HG02884 (cell line): Measurements from ENCODE around the gene OSTN.
"Not testable (repeated sequence)": the region's sequence is repeated elsewhere in the genome, so short reads cannot be mapped to it uniquely, and the experiment has no call there.

ENCODE experiments used
- ATAC-seq: cut with Tn5 transposase; IDR thresholded peaks from one replicate; pipeline ENCODE4 v1.9.1; 2021; ENCODE audit warnings: mild to moderate bottlenecking, moderate library complexity; ENCODE audit not compliant: unreplicated experiment

The OSTN gene

GRCh38 chr3:191262650-191263049 lies 63.6 kb downstream of the OSTN start:
- no peak for ATAC-seq

GRCh38 chr3:191263365-191263764 lies 64.3 kb downstream of the OSTN start:
- ATAC-seq: peak; percentile 91

GRCh38 chr3:191263850-191264249 lies 64.8 kb downstream of the OSTN start:
- ATAC-seq: no peak

GRCh38 chr3:191268737-191269136 lies 69.7 kb downstream of the OSTN start:
- ATAC-seq: no peak

- ATAC-seq: peak; percentile 65
These were observed 70.4 kb downstream of the OSTN start for GRCh38 chr3:191269289-191270085.

GRCh38 chr3:191275244-191275643 lies 76.2 kb downstream of the OSTN start:
- not testable (repeated sequence) for ATAC-seq

- no peak for ATAC-seq
These were observed 76.7 kb downstream of the OSTN start for GRCh38 chr3:191275751-191276150.

- ATAC-seq: no peak
These were observed 81.1 kb downstream of the OSTN start for GRCh38 chr3:191280111-191280510.

- no peak for ATAC-seq
These were observed 81.8 kb downstream of the OSTN start for GRCh38 chr3:191280882-191281281.

GRCh38 chr3:191282251-191283185 lies 83.5 kb downstream of the OSTN start:
- ATAC-seq: no peak

- no peak for ATAC-seq
These were observed 84.4 kb downstream of the OSTN start for GRCh38 chr3:191283400-191283799.

GRCh38 chr3:191290311-191291025 lies 91.4 kb downstream of the OSTN start:
- ATAC-seq: peak; percentile 87

- no peak for ATAC-seq
These were observed 93.4 kb downstream of the OSTN start for GRCh38 chr3:191292243-191293015.

GRCh38 chr3:191294291-191294690 lies 95.2 kb downstream of the OSTN start:
- no peak for ATAC-seq

GRCh38 chr3:191296041-191296541 lies 97.0 kb downstream of the OSTN start:
- ATAC-seq: peak; percentile 83

GRCh38 chr3:191298846-191299245 lies 99.8 kb downstream of the OSTN start:
- ATAC-seq: no peak

- no peak for ATAC-seq
These were observed 101.4 kb downstream of the OSTN start for GRCh38 chr3:191300422-191300821.

GRCh38 chr3:191301017-191301416 lies 102.0 kb downstream of the OSTN start:
- ATAC-seq: peak; percentile 61

GRCh38 chr3:191301782-191302411 lies 102.9 kb downstream of the OSTN start:
- no peak for ATAC-seq

- no peak for ATAC-seq
These were observed 103.4 kb downstream of the OSTN start for GRCh38 chr3:191302451-191302850.
